HepG2 (cell line): Measurements from ENCODE around the gene CABP4. TPM values are rescaled to one million over a fixed set of nuclear protein-coding genes. Genes with fewer than 3 reads are reported as not detected.

Experiments used
- ATAC-seq: fragments of 200-7000 bp; cut with Tn5 transposase; 3 replicates; pipeline ENCODE4 v1.9.1; 2020; ENCODE audit warnings: mild to moderate bottlenecking, moderate library complexity
- BruUV-seq: library from RNA; stranded (reverse); fragments of 400-500 nt; replicated peaks from 2 replicates; lab custom pipeline; 2021; lab: Mats Ljungman, UMichigan
- CTCF ChIA-PET: fragments of 300-600 bp; formaldehyde crosslinking; extraction: SDS; loops from one replicate; lab custom pipeline; 2021; ENCODE audit warnings: low total read pairs, inconsistent platforms, low intra/inter-chr PET ratio; lab: Yijun Ruan, JAX
- POLR2A ChIA-PET: fragments of 350-600 bp; sonication (Branson Sonifier 250); formaldehyde crosslinking; loops from one replicate; lab custom pipeline; 2020; ENCODE audit warnings: antibody characterized with exemption, inconsistent platforms; lab: Yijun Ruan, JAX
- DNase-seq: peaks from one replicate; pipeline ENCODE4 v3.0.0-alpha.2; 2015; ENCODE audit warnings: low spot score
- FAIRE-seq: peaks from 3 replicates; lab custom pipeline; 2011; peaks lifted over from hg19 to GRCh38; lab: Jason Lieb, UNC
- H2AFZ ChIP-seq: one replicate; pipeline ENCODE4 v1.6.1; 2011; ENCODE audit warnings: low read length, inconsistent platforms
- H3K27ac ChIP-seq: fragments of 300-600 bp; 3 replicates; pipeline ENCODE4 v1.8.0; 2011; ENCODE audit warnings: mixed run types, mild to moderate bottlenecking, mixed read lengths, low read length, inconsistent platforms; ENCODE audit not compliant: insufficient read depth; ENCODE audit errors: extremely low read length
- H3K27me3 ChIP-seq, 2 experiments: fragments of 200-600 bp in 1 of 2; 2 replicates in 1 of 2; 3 replicates in 1 of 2; pipeline versions ENCODE4 v1.6.0 to v1.8.0; 2011; ENCODE audit warnings: low read length in 2 of 2, mild to moderate bottlenecking in 2 of 2, moderate library complexity in 2 of 2, inconsistent platforms in 1 of 2; ENCODE audit not compliant: insufficient read depth in 2 of 2, control insufficient read depth in 1 of 2
- H3K36me3 ChIP-seq, 2 experiments: fragments of 200-600 bp in 1 of 2; replicated peaks in 1 of 2; 2 replicates in 1 of 2; 3 replicates in 1 of 2; pipeline versions ENCODE4 v1.5.1 to v1.8.0; 2011; ENCODE audit warnings: low read length in 2 of 2, inconsistent platforms in 1 of 2; ENCODE audit not compliant: insufficient read depth in 2 of 2, control insufficient read depth in 1 of 2
- H3K4me1 ChIP-seq: 2 replicates; pipeline ENCODE4 v1.5.1; 2012; ENCODE audit warnings: low read length, inconsistent platforms; ENCODE audit not compliant: insufficient read depth
- H3K4me2 ChIP-seq: 2 replicates; pipeline ENCODE4 v1.6.0; 2011; ENCODE audit warnings: low read depth, low read length, inconsistent platforms
- H3K4me3 ChIP-seq, 3 experiments: fragments of 200-600 bp in 1 of 3; sonication (generic), shearing (Covaris generic) in 1 of 3; replicated peaks in 1 of 3; 2 replicates each; pipeline ENCODE4 v1.5.1; 2011 to 2016; ENCODE audit warnings: low read length in 3 of 3, inconsistent platforms in 2 of 3, low read depth in 2 of 3, mild to moderate bottlenecking in 2 of 3, control low read depth in 1 of 3, mixed read lengths in 1 of 3; ENCODE audit not compliant: insufficient read depth in 1 of 3
- H3K79me2 ChIP-seq: one replicate; pipeline ENCODE4 v1.6.1; 2011; ENCODE audit warnings: low read length, inconsistent platforms; ENCODE audit not compliant: insufficient read depth
- H3K9ac ChIP-seq: 2 replicates; pipeline ENCODE4 v1.6.0; 2011; ENCODE audit warnings: mild to moderate bottlenecking, low read depth, low read length, inconsistent platforms; ENCODE audit not compliant: insufficient read depth
- H3K9me3 ChIP-seq: 2 replicates; pipeline ENCODE4 v1.5.1; 2012; ENCODE audit warnings: mild to moderate bottlenecking, low read length
- H4K20me1 ChIP-seq: 2 replicates; pipeline ENCODE4 v1.6.0; 2011; ENCODE audit warnings: inconsistent platforms, mild to moderate bottlenecking, low read length, moderate library complexity; ENCODE audit not compliant: insufficient read depth
- CBX2 ChIP-seq, 2 experiments: fragments of 200-600 bp in 1 of 2; sonication (generic); formaldehyde crosslinking in 1 of 2; IDR thresholded peaks; 2 replicates each; pipeline versions ENCODE4 v1.7.0 to v1.8.1; 2018 to 2022; ENCODE audit warnings: low read depth in 2 of 2, low read length in 1 of 2, mild to moderate bottlenecking in 1 of 2, missing genetic modification reagents in 1 of 2
- CTCF ChIP-seq: sonication (generic); formaldehyde crosslinking; IDR thresholded peaks from 2 replicates; pipeline ENCODE4 v1.5.0; 2020; ENCODE audit warnings: mild to moderate bottlenecking, missing genetic modification reagents, moderate library complexity
- MED1 ChIP-seq: sonication (generic); formaldehyde crosslinking; IDR thresholded peaks from 2 replicates; pipeline ENCODE4 v1.4.0; 2020; ENCODE audit warnings: missing genetic modification reagents
- POLR2A ChIP-seq, 2 experiments: IDR thresholded peaks; 2 replicates each; pipeline ENCODE4 v1.6.1; 2011; ENCODE audit warnings: low read depth in 2 of 2, low read length in 2 of 2, mild to moderate bottlenecking in 1 of 2, moderate library complexity in 1 of 2; ENCODE audit not compliant: insufficient read depth in 1 of 2
- PPARG ChIP-seq: conservative IDR thresholded peaks from 2 replicates; pipeline ENCODE4 v1.6.1; 2016; ENCODE audit warnings: missing biosample characterization, missing genetic modification reagents
- PRMT3 ChIP-seq: sonication (generic); formaldehyde crosslinking; IDR thresholded peaks from 2 replicates; pipeline ENCODE4 v1.8.1; 2022; ENCODE audit warnings: low read depth, mild to moderate bottlenecking, moderate library complexity, missing genetic modification reagents, borderline replicate concordance
- RBFOX2 ChIP-seq: fragments of 200-400 bp; formaldehyde crosslinking; IDR thresholded peaks from 2 replicates; pipeline ENCODE4 v1.6.1; 2017; ENCODE audit warnings: low read depth, mild to moderate bottlenecking, low read length
- SNRNP70 ChIP-seq: fragments of 200-400 bp; formaldehyde crosslinking; IDR thresholded peaks from 2 replicates; pipeline ENCODE4 v1.6.1; 2017; ENCODE audit warnings: mild to moderate bottlenecking, low read depth, low read length, moderate library complexity
- SYNCRIP ChIP-seq: fragments of 200-400 bp; formaldehyde crosslinking; IDR thresholded peaks from 2 replicates; pipeline ENCODE4 v1.6.1; 2018; ENCODE audit warnings: mild to moderate bottlenecking, low read depth, low read length; ENCODE audit not compliant: insufficient read depth
- ZFP36L2 ChIP-seq: sonication (generic); formaldehyde crosslinking; IDR thresholded peaks from 2 replicates; pipeline ENCODE4 v1.4.0; 2020; ENCODE audit warnings: missing genetic modification reagents
- ZNF34 ChIP-seq: sonication (generic); formaldehyde crosslinking; IDR thresholded peaks from 2 replicates; pipeline ENCODE4 v1.4.0; 2020; ENCODE audit warnings: mild to moderate bottlenecking, missing genetic modification reagents, borderline replicate concordance
- ZNF564 ChIP-seq: sonication (generic); formaldehyde crosslinking; IDR thresholded peaks from 2 replicates; pipeline ENCODE4 v1.8.1; 2023; ENCODE audit warnings: mild to moderate bottlenecking, missing genetic modification reagents
- ZNF724P ChIP-seq: sonication (generic); formaldehyde crosslinking; IDR thresholded peaks from 2 replicates; pipeline ENCODE4 v1.8.0; 2022; ENCODE audit warnings: missing genetic modification reagents, borderline replicate concordance
- ZNF768 ChIP-seq: sonication (generic); formaldehyde crosslinking; IDR thresholded peaks from 2 replicates; pipeline ENCODE4 v1.4.0; 2020; ENCODE audit warnings: missing genetic modification reagents
- ZSCAN31 ChIP-seq: sonication (generic); formaldehyde crosslinking; IDR thresholded peaks from 2 replicates; pipeline ENCODE4 v1.5.0; 2020; ENCODE audit warnings: low read depth, mild to moderate bottlenecking, missing genetic modification reagents
- WGBS: methylation state at CpG from one replicate; pipeline ENCODE4 v1.1.6; 2017; ENCODE audit warnings: low lambda C conversion rate; 5-methylcytosine and 5-hydroxymethylcytosine counted together
- in situ Hi-C: cut with HindIII; loops from 2 replicates; pipeline ENCODE4 v1.10.0; 2017; ENCODE audit warnings: low pct_unique_long_range_greater_than_20kb; ENCODE audit not compliant: extremely low pct_ligation_motif_present
- intact Hi-C: fragments of 100-400 bp; cut with micrococcal nuclease; formaldehyde crosslinking; loops from one replicate; pipeline ENCODE4 v1.10.0; 2022; ENCODE audit not compliant: unreplicated experiment
- polyA plus RNA-seq, 8 experiments: library from polyadenylated mRNA; depleted of rRNA in 3 of 8; stranded (reverse) in 7 of 8; unstranded in 1 of 8; fragments of >200 nt; fragmentation: Illumina TruSeq in 4 of 8; extraction: Trizol in 4 of 8; gene quantifications; 2 replicates each; pipeline versions ENCODE4 v1.2.1 to v1.2.3, GENCODE V29; 2011 to 2016; ENCODE audit warnings: low read depth in 4 of 8, missing spikeins in 1 of 8, mixed read lengths in 1 of 8; ENCODE audit not compliant: insufficient read depth in 1 of 8
- total RNA-seq, 5 experiments: library from RNA; depleted of rRNA; stranded (reverse); fragments of >200 nt; fragmentation: Illumina TruSeq; extraction: Trizol; gene quantifications; 2 replicates each; pipeline ENCODE4 v1.2.3, GENCODE V29; 2016; ENCODE audit warnings: low read depth in 1 of 5

Gene CABP4
- total and polyA plus RNA-seq, 2 of the 13 experiments (the other 11 are each of a cell fraction or from before 2014, with no cell fraction given), result not detected

DNA sequence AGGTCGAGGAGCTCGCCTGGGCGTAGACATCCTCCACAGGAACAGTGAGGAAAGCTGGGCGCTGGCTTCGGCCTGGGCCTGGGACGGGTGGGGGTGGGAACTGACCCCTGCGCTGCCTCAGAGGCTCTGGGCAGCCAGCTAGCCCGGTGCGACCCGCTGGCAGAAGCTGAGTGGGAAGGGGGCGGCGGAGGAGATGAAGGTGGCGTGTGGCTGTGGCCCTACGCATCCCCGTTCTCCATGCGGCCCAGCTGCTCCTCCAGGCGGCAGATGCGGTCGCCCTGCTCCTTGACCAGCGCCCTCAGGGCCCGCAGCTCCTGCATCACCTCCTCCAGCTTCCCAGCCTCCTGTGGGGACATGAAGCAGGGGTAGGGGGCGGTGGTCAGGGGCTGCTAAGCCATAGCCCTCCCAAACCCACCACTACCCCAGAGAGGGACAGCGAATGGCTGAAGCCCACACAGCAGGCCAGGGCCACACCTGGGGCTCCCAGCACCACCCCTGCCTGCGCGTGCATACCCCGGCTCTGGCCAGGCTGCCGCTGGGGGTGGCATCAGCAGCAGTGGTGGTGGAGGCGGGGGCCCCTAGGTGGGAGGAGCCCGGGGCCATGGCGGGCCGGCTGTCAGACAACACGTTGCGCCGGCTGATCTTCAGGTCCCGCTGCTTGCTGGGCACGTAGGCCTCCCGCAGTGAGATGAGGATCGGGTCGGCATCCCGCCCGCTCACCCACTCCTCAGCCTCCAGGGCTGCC, 16.8 kb upstream of the CABP4 start:
- in situ Hi-C loops, result no loop called here
- Histone ChIP-seq H3K4me3 (no peak overlapping the region), H3K4me2 (no peak overlapping the region), H2AFZ (no peak overlapping the region), H3K27me3 (no peaks in the 10 kb centered on the region), H3K9me3 (no peaks in the 10 kb centered on the region), H3K36me3 (peaks cover 8 to 14% of the 10 kb centered on the region in 2 experiments; a peak in 4 of 5 replicates), H3K79me2 (peaks cover 3% of the 10 kb centered on the region)
- intact Hi-C loops, result no loop called here
- WGBS, result 91% methylated on average over 7 of the region's 41 CpGs
- ATAC-seq, result no peak
- ChIA-PET CTCF (no interaction called here), POLR2A (interaction anchor here (1.0 to 1.1 kb wide), 2 partner anchors 10 to 27 kb away, joined by 3 to 5 read pairs; partner anchors contain the start of gene RPS6KB2)
- FAIRE-seq, result no peak
- no peak for TF ChIP-seq ZNF564 (CRISPR knock-in tag)
- peak; percentile 91 for TF ChIP-seq ZNF768 (CRISPR knock-in tag)
- no peak for TF ChIP-seq SNRNP70
- TF ChIP-seq RBFOX2, result peak; percentile 68
- TF ChIP-seq, all 625 proteins: peak for 2
- DNase-seq, result no peak
- Histone ChIP-seq H4K20me1 (no peaks in the 10 kb centered on the region), H3K27ac (no peak overlapping the region), H3K9ac (no peak overlapping the region), H3K4me1 (peaks cover 8% of the 10 kb centered on the region)
- no TSS peak for BruUV-seq

DNA sequence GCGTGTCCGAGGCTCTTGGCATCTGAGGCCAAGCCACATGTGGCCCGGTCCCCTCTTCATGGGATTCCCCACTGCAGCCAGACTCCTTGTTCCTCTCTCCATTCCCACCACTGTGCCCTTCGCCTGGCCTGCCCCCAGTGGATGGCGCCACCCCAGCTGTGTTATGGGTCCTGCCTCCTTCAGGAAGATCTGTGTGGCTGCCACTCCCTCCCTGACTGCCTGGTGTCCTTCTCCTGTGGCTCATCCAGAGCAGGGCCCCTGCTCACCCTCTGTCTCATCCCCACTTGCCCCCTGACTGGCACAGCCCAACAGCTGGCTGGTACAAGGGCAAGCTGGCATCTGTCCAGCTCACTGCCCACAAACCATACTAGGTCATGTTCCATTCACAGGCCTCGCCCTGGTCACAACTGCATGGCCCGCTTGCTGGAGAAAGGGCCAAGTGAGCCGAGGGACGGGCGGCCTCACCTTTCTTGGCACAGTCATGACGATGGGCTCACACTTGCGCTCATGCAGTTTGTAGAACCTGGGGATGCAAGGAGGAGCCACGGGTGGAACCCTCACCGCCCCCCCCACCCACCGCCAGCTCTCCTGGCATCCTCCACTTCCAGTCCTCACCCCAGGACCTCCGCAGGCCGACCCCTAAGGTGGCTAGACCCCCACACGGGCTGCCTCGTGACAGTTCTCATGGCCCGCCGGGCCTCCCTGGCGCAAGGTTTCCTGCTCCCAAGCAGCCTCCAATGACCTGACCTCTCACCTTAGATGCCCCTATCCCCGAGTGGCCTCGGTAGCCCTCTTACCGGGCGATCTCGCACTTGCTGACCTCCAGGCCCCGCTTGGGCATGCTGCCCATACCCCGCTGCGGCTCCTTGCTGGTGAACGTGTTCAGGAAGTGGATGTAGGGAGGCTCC, 15.6 kb upstream of the CABP4 start:
- H3K36me3 ChIP-seq, result peaks cover 2 to 4% of the 10 kb centered on the region in 2 experiments; a peak in 2 of 5 replicates
- H3K4me3 ChIP-seq, result no peak overlapping the region
- H3K27ac ChIP-seq, result no peak overlapping the region
- intact Hi-C loops (no loop called here), in situ Hi-C loops (no loop called here)
- 97% methylated on average over 22 of the region's 31 CpGs for WGBS
- peaks cover 3% of the 10 kb centered on the region for H3K79me2 ChIP-seq
- CTCF ChIA-PET, result no interaction called here
- no peaks in the 10 kb centered on the region for H4K20me1 ChIP-seq
- FAIRE-seq, result no peak
- peaks cover 15% of the 10 kb centered on the region for H3K4me1 ChIP-seq
- no TSS peak for BruUV-seq
- no peak overlapping the region for H2AFZ ChIP-seq
- H3K9ac ChIP-seq, result no peak overlapping the region
- no peaks in the 10 kb centered on the region for H3K9me3 ChIP-seq
- no peaks in the 10 kb centered on the region for H3K27me3 ChIP-seq
- no peak overlapping the region for H3K4me2 ChIP-seq
- POLR2A ChIA-PET, result interaction anchor here (1.0 kb wide), 1 partner anchor 25 kb away, joined by 3 read pairs; no protein-coding TSS in a partner anchor
- ATAC-seq, result peak; percentile 40
- peak; percentile 19 for DNase-seq
- TF ChIP-seq POLR2A (IDR thresholded peaks at IDR 0.05; ENCODE audit: insufficient read depth in 1 of 2, low read depth in 2 of 2, low read length in 2 of 2), result 0 out of 4 replicates have a peak, but pooled peaks of 1 of the 2 experiments have one; percentile 10
- TF ChIP-seq ZNF724P (CRISPR knock-in tag), result no peak
- TF ChIP-seq ZFP36L2, result no peak
- TF ChIP-seq MED1, result no peak
- TF ChIP-seq ZSCAN31, result no peak
- TF ChIP-seq PPARG (CRISPR knock-in tag), result no peak
- peak; percentile 43 for TF ChIP-seq CTCF (CRISPR knock-in tag)
- TF ChIP-seq CBX2 (IDR thresholded peaks at IDR 0.05; ENCODE audit: low read depth, low read length), result no peak
- no peak for TF ChIP-seq CBX2 (CRISPR knock-in tag; IDR thresholded peaks at IDR 0.05; ENCODE audit: low read depth)
- TF ChIP-seq ZNF34 (CRISPR knock-in tag), result no peak
- no peak for TF ChIP-seq PRMT3 (CRISPR knock-in tag)
- TF ChIP-seq SYNCRIP, result no peak
